DOHH2 (cell line): ENCODE results near the gene TRIOBP.

Experiments
- H3F3A ChIP-seq: fragments of 200-600 bp; sonication (generic), shearing (Covaris generic); 2 replicates; pipeline ENCODE4 v1.6.0; 2016; ENCODE audit warnings: antibody characterized with exemption, mild to moderate bottlenecking; ENCODE audit not compliant: control insufficient read depth, insufficient read depth
- H3K27ac ChIP-seq: fragments of 200-600 bp; sonication (generic); 2 replicates; pipeline ENCODE4 v1.5.1; 2014; ENCODE audit warnings: low read depth, mild to moderate bottlenecking, low read length, moderate library complexity
- H3K27me3 ChIP-seq: fragments of 200-600 bp; sonication (generic); 2 replicates; pipeline ENCODE4 v1.6.1; 2014; ENCODE audit warnings: mild to moderate bottlenecking, low read length, mixed read lengths; ENCODE audit not compliant: control insufficient read depth
- H3K36me3 ChIP-seq: fragments of 200-600 bp; sonication (generic); 2 replicates; pipeline ENCODE4 v1.6.1; 2014; ENCODE audit warnings: mild to moderate bottlenecking, low read length, moderate library complexity, mixed read lengths; ENCODE audit not compliant: control insufficient read depth
- H3K4me1 ChIP-seq: fragments of 200-600 bp; sonication (generic); 2 replicates; pipeline ENCODE4 v1.6.1; 2014; ENCODE audit warnings: mild to moderate bottlenecking, low read length, mixed read lengths; ENCODE audit not compliant: control insufficient read depth
- H3K4me2 ChIP-seq: fragments of 200-600 bp; sonication (generic); 2 replicates; pipeline ENCODE4 v1.6.0; 2014; ENCODE audit warnings: mild to moderate bottlenecking, low read length, moderate library complexity
- H3K4me3 ChIP-seq: fragments of 200-600 bp; sonication (generic); 2 replicates; pipeline ENCODE4 v1.5.1; 2014; ENCODE audit warnings: mild to moderate bottlenecking, low read length, mixed read lengths
- H3K79me2 ChIP-seq: fragments of 200-600 bp; sonication (generic); 2 replicates; pipeline ENCODE4 v1.6.1; 2014; ENCODE audit warnings: mild to moderate bottlenecking, low read length, mixed read lengths; ENCODE audit not compliant: control insufficient read depth
- H3K9me2 ChIP-seq: fragments of 200-600 bp; sonication (generic); replicated peaks from 2 replicates; pipeline ENCODE4 v1.6.1; 2014; ENCODE audit warnings: mild to moderate bottlenecking, low read length, mixed read lengths; ENCODE audit not compliant: control insufficient read depth
- H3K9me3 ChIP-seq: fragments of 200-600 bp; sonication (generic); 2 replicates; pipeline ENCODE4 v1.6.1; 2014; ENCODE audit warnings: antibody characterized with exemption, low read length, mixed read lengths; ENCODE audit not compliant: control insufficient read depth, insufficient read depth
- H4K20me1 ChIP-seq: fragments of 200-600 bp; sonication (generic); 2 replicates; pipeline ENCODE4 v1.6.0; 2014; ENCODE audit warnings: low read depth, mild to moderate bottlenecking, antibody characterized with exemption, low read length, moderate library complexity; ENCODE audit not compliant: control insufficient read depth, insufficient read depth
- EZH2phosphoT487 ChIP-seq: fragments of 200-600 bp; sonication (generic); IDR thresholded peaks from 2 replicates; pipeline ENCODE4 v1.6.1; 2017; ENCODE audit warnings: borderline replicate concordance, mild to moderate bottlenecking, antibody characterized with exemption, low read length, moderate library complexity, mixed read lengths
- TF ChIP-seq, protein P1 (sequence below): fragments of 200-600 bp; sonication (generic); IDR thresholded peaks from one replicate; pipeline ENCODE4 v1.5.1; 2014; ENCODE audit warnings: antibody characterized with exemption, mild to moderate bottlenecking, low read depth, low read length; ENCODE audit not compliant: poor library complexity, severe bottlenecking

TRIOBP gene

DNA sequence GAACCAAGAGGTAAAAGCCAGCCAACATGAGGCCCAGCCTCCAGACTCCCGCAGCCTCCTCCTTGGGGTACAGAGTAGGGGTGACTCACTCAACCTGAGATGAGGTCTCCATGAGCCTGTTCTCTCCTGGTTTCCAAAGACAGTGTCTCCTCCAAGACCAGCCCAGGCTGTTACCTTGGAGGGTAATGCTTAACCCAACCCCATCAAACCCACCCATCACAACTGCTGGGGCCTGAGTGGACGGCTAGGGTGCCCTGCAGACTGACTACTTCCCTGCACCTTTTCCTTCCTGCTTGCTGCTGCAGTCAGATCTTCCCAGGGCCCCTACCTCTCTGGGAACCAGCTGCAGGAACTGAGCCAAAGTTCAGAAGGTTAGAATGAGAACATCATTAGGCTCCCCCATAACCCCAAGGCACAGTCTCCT is 15.8 kb upstream of the TRIOBP start:
- Histone ChIP-seq H3K4me1 (peaks cover 43% of the 10 kb centered on the region), H4K20me1 (no peaks in the 10 kb centered on the region), H3K9me2 (no peaks in the 10 kb centered on the region), H3F3A (peaks cover 15% of the 10 kb centered on the region), H3K4me3 (no peak overlapping the region), H3K4me2 (no peak overlapping the region), H3K79me2 (no peaks in the 10 kb centered on the region), H3K27me3 (no peaks in the 10 kb centered on the region), H3K9me3 (no peaks in the 10 kb centered on the region), H3K27ac (no peak overlapping the region), H3K36me3 (no peaks in the 10 kb centered on the region)
- no peak for TF ChIP-seq EZH2phosphoT487
- TF ChIP-seq, protein P1, sequence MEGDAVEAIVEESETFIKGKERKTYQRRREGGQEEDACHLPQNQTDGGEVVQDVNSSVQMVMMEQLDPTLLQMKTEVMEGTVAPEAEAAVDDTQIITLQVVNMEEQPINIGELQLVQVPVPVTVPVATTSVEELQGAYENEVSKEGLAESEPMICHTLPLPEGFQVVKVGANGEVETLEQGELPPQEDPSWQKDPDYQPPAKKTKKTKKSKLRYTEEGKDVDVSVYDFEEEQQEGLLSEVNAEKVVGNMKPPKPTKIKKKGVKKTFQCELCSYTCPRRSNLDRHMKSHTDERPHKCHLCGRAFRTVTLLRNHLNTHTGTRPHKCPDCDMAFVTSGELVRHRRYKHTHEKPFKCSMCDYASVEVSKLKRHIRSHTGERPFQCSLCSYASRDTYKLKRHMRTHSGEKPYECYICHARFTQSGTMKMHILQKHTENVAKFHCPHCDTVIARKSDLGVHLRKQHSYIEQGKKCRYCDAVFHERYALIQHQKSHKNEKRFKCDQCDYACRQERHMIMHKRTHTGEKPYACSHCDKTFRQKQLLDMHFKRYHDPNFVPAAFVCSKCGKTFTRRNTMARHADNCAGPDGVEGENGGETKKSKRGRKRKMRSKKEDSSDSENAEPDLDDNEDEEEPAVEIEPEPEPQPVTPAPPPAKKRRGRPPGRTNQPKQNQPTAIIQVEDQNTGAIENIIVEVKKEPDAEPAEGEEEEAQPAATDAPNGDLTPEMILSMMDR, result no peak

DNA sequence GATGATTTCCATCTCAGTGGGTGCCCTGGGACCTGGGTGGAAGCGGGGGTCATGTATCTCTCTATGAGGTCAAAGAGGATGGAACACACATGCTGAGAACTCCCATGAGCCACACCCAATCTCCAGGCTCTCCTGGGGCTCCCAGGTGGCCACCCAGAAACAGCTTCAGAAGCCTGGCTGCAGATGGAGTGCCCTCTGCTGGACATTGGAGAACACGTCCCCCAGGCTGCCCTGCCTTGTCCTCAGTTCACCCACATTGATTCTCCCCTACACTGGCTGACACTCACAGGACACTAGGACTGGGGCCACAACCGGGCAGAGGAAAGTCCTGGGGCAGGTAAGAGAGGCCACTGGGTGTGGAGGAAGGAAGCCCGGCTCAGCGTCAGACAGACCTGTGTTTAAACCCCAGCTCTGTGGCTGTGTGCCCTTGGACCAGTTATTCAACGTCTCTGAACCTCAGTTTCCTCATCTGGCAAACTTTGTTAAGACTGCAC is 15.2 kb upstream of the TRIOBP start:
- TF ChIP-seq, protein P1, result peak; percentile 86
- TF ChIP-seq EZH2phosphoT487, result no peak
- Histone ChIP-seq H3K27ac (no peak overlapping the region), H3F3A (peaks cover 9% of the 10 kb centered on the region), H3K36me3 (peaks cover 2% of the 10 kb centered on the region; the same call in 1 of the 2 replicates), H3K27me3 (no peaks in the 10 kb centered on the region), H3K4me3 (no peak overlapping the region), H3K79me2 (peaks cover 4% of the 10 kb centered on the region), H3K4me1 (peaks cover 37% of the 10 kb centered on the region), H3K9me3 (no peaks in the 10 kb centered on the region), H3K4me2 (no peak overlapping the region), H3K9me2 (no peaks in the 10 kb centered on the region), H4K20me1 (no peaks in the 10 kb centered on the region)

DNA sequence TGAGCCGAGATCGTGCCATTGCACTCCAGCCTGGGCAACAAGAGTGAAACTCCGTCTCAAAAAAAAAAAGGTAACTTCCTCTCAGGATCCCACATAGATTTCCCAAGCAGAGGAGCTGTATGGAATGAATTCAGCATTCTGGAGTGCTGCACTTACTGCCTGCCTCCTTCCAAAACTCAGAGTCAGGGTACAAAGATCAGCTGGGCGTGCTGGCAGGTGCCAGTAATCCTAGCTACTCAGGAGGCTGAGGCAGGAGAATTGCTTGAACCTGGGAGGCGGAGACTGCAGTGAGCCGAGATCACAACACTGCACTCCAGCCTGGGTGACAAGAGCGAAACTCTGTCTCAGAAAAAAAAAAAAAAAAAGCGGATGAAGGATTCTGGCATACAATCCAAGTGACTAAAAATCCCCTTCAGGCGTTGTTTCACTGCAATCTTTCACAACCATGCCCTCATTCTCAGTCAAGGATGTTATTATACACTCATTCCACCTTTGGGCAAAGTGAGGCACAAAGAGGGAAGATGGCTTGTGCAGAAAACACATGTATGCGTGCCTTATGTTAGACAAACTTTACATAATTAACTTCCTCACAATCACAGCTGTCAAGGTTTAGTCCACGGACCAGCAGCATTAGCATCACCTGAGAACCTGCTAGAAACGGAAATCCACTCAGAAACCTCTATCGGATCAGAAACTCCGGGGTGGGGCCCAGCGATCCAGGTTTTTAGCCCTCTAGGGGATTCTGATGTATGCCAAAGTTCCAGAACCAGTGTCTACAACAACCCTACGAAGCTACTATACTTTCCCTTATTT is 11.8 kb upstream of the TRIOBP start:
- H3K9me2 ChIP-seq, result no peaks in the 10 kb centered on the region
- no peaks in the 10 kb centered on the region for H4K20me1 ChIP-seq
- H3K27me3 ChIP-seq, result no peaks in the 10 kb centered on the region
- peaks cover 30% of the 10 kb centered on the region for H3K79me2 ChIP-seq
- H3K4me3 ChIP-seq, result no peak overlapping the region
- TF ChIP-seq, protein P1, result no peak
- no peak for TF ChIP-seq EZH2phosphoT487
- H3K4me2 ChIP-seq, result peak overlapping the region; percentile 79
- H3K36me3 ChIP-seq, result peaks cover 28% of the 10 kb centered on the region
- H3F3A ChIP-seq, result peaks cover 4% of the 10 kb centered on the region
- H3K9me3 ChIP-seq, result no peaks in the 10 kb centered on the region
- no peak overlapping the region for H3K27ac ChIP-seq
- peaks cover 28% of the 10 kb centered on the region for H3K4me1 ChIP-seq
